ENCODE measurements around the gene GRM5. TPM values are rescaled to one million over a fixed set of nuclear protein-coding genes. Genes with fewer than 3 reads are reported as not detected.

GRM5 gene
- total RNA-seq, 4 donors from 2014 or later: 0.13 TPM; not detected in 3

DNA sequence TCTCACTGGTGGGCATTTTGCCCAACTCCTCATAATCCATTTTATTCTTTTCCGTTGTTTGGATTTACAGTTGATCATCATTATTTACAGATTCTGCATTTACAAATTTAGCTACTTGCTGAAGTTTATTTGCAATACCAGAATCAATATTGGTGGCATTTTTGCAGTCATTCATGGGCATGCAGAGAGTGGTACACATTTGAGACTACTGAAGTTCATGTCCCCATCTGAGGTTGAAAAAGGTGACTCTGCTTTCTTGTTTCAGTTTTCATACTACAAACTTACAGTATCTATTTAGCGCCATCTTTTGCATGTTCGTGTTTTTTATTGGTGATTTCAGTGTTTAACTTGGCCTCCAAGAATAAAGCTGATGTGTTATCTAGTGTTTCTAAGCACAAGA, 409.5 kb downstream of the GRM5 start:
- TF ChIP-seq CTCF (IDR thresholded peaks at IDR 0.05): no peak
- ATAC-seq (ENCODE audit: low FRiP score) (no peak), DNase-seq (ENCODE audit: low spot score) (no peak)

- no peak for ATAC-seq (ENCODE audit: low FRiP score)
These were observed 410.1 kb downstream of the GRM5 start for GRCh38 chr11:88655656-88656055.

DNA sequence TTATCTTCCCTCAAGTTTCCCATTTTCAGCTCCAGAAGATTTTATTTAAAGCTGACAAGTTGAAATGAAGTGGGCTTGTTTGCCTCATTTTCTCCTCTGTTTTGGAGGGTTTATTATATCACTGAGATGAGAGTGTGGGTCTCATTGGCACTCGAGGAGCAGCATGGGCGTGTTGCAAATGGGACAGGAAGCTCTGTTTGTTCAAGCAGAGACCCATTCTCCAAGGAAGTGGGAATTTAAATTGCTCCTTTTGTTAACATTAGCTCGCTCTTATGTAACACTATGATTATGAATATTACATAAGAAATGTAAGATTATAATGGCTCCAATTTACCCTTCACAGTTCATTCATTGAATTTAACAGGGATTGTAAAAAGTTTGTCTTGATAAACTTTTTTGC, 410.6 kb downstream of the GRM5 start:
- DNase-seq (ENCODE audit: low spot score): no peak
- TF ChIP-seq CTCF (IDR thresholded peaks at IDR 0.05): no peak
- no peak for ATAC-seq (ENCODE audit: low FRiP score)

More at GRCh38 chr11:88655656-88656055, 410.1 kb downstream of the GRM5 start:
- no peak for DNase-seq (ENCODE audit: low spot score)
- no peak for TF ChIP-seq CTCF (IDR thresholded peaks at IDR 0.05)

GRCh38 chr11:88651556-88651955, 414.2 kb downstream of the GRM5 start:
- no peak for TF ChIP-seq CTCF (IDR thresholded peaks at IDR 0.05)
- no peak for ATAC-seq (ENCODE audit: low FRiP score)
- DNase-seq (ENCODE audit: low spot score): no peak

DNA sequence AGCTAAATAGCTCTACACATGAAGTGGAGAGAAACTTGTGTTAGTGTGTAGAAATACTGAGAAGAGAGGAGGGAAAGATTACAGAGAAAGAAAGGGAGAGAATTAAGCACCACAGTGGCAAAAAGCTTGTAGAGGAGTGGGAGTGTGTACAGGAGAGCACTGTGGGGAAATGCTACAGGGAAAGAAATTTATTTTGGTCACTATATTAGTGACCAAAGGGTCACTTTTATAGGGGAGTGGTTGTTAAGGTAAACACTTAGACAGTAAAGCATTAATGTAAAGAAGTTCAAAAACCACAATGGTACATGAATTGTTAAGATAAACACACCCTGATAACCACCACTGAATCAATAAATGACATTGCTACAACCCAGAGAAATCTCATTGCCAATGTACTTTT, 421.1 kb downstream of the GRM5 start:
- DNase-seq (ENCODE audit: low spot score) (no peak), ATAC-seq (ENCODE audit: low FRiP score) (no peak)

GRCh38 chr11:88632163-88632562, 433.6 kb downstream of the GRM5 start:
- no peak for DNase-seq (ENCODE audit: low spot score)
- TF ChIP-seq CTCF (IDR thresholded peaks at IDR 0.05): no peak
- ATAC-seq (ENCODE audit: low FRiP score): no peak

More for the DNA sequence above, 421.1 kb downstream of the GRM5 start:
- TF ChIP-seq CTCF (IDR thresholded peaks at IDR 0.05): no peak

GRCh38 chr11:88631497-88631896, 434.3 kb downstream of the GRM5 start:
- no peak for TF ChIP-seq CTCF (IDR thresholded peaks at IDR 0.05)
- DNase-seq (ENCODE audit: low spot score): no peak
- ATAC-seq (ENCODE audit: low FRiP score): no peak
